SK-N-SH (cell line): Measurements from ENCODE around the gene SCN8A.
"Not testable (repeated sequence)": the region's sequence is repeated elsewhere in the genome, so short reads cannot be mapped to it uniquely, and the experiment has no call there.

Experiments
- CTCF ChIP-seq: fragments of 200-600 bp; sonication (generic); IDR thresholded peaks from 2 replicates; pipeline ENCODE4 v1.6.1; 2017; ENCODE audit warnings: antibody characterized with exemption, mild to moderate bottlenecking, moderate library complexity
- EZH2phosphoT487 ChIP-seq: fragments of 200-600 bp; sonication (generic); IDR thresholded peaks from 2 replicates; pipeline ENCODE4 v1.6.1; 2017; ENCODE audit warnings: low read depth, mixed run types, mild to moderate bottlenecking, antibody characterized with exemption, moderate library complexity, borderline replicate concordance
- NFIC ChIP-seq: IDR thresholded peaks from 2 replicates; pipeline ENCODE4 v1.4.0; 2012; ENCODE audit warnings: borderline replicate concordance
- POLR2AphosphoS5 ChIP-seq: IDR thresholded peaks from 2 replicates; pipeline ENCODE4 v1.6.1; 2012; ENCODE audit warnings: low read depth, low read length
- RAD21 ChIP-seq: IDR thresholded peaks from 2 replicates; pipeline ENCODE4 v1.6.1; 2012; ENCODE audit warnings: mild to moderate bottlenecking, low read length
- SIN3A ChIP-seq: IDR thresholded peaks from 2 replicates; pipeline ENCODE4 v1.6.1; 2012; ENCODE audit warnings: low read depth, mild to moderate bottlenecking, low read length, moderate library complexity, borderline replicate concordance
- YY1 ChIP-seq: IDR thresholded peaks from 2 replicates; pipeline ENCODE4 v1.4.0; 2012; ENCODE audit warnings: low read depth, mild to moderate bottlenecking
- ZBTB33 ChIP-seq: IDR thresholded peaks from 2 replicates; pipeline ENCODE4 v1.4.0; 2012; ENCODE audit warnings: low read depth, borderline replicate concordance
- TF ChIP-seq, protein P1 (sequence below): IDR thresholded peaks from 2 replicates; pipeline ENCODE4 v1.6.1; 2012; ENCODE audit warnings: mild to moderate bottlenecking, low read depth, low read length, moderate library complexity

- not testable (repeated sequence) for TF ChIP-seq SIN3A, YY1, EZH2phosphoT487, ZBTB33, CTCF, POLR2AphosphoS5, NFIC, RAD21
- TF ChIP-seq, protein P1, sequence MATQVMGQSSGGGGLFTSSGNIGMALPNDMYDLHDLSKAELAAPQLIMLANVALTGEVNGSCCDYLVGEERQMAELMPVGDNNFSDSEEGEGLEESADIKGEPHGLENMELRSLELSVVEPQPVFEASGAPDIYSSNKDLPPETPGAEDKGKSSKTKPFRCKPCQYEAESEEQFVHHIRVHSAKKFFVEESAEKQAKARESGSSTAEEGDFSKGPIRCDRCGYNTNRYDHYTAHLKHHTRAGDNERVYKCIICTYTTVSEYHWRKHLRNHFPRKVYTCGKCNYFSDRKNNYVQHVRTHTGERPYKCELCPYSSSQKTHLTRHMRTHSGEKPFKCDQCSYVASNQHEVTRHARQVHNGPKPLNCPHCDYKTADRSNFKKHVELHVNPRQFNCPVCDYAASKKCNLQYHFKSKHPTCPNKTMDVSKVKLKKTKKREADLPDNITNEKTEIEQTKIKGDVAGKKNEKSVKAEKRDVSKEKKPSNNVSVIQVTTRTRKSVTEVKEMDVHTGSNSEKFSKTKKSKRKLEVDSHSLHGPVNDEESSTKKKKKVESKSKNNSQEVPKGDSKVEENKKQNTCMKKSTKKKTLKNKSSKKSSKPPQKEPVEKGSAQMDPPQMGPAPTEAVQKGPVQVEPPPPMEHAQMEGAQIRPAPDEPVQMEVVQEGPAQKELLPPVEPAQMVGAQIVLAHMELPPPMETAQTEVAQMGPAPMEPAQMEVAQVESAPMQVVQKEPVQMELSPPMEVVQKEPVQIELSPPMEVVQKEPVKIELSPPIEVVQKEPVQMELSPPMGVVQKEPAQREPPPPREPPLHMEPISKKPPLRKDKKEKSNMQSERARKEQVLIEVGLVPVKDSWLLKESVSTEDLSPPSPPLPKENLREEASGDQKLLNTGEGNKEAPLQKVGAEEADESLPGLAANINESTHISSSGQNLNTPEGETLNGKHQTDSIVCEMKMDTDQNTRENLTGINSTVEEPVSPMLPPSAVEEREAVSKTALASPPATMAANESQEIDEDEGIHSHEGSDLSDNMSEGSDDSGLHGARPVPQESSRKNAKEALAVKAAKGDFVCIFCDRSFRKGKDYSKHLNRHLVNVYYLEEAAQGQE, result not testable (repeated sequence)
Observed at GRCh38 chr12:51798051-51798450, 207.0 kb downstream of the SCN8A start.
